Hepatocyte (in vitro differentiated cells): ENCODE results near the gene SHH. TPM values are rescaled to one million over a fixed set of nuclear protein-coding genes. Genes with fewer than 3 reads are reported as not detected.

Experiments
- DNase-seq: peaks from one replicate; pipeline ENCODE4 v3.0.0-alpha.2; 2016; ENCODE audit warnings: low spot score
- H2AFZ ChIP-seq: fragments of 200-600 bp; sonication (generic); 2 replicates; pipeline ENCODE4 v1.6.0; 2016; ENCODE audit warnings: antibody characterized with exemption, mild to moderate bottlenecking
- H3K27ac ChIP-seq: fragments of 200-600 bp; sonication (generic); 2 replicates; pipeline ENCODE4 v1.5.1; 2016; ENCODE audit warnings: mild to moderate bottlenecking
- H3K27me3 ChIP-seq: fragments of 200-600 bp; sonication (generic); 2 replicates; pipeline ENCODE4 v1.6.1; 2016
- H3K36me3 ChIP-seq: fragments of 200-600 bp; sonication (generic); replicated peaks from 2 replicates; pipeline ENCODE4 v1.5.1; 2016; ENCODE audit warnings: low read depth; ENCODE audit not compliant: insufficient read depth
- H3K4me1 ChIP-seq: fragments of 200-600 bp; sonication (generic); 2 replicates; pipeline ENCODE4 v1.5.1; 2016; ENCODE audit warnings: mild to moderate bottlenecking, moderate library complexity; ENCODE audit not compliant: insufficient read depth
- H3K4me2 ChIP-seq: fragments of 200-600 bp; sonication (generic); 2 replicates; pipeline ENCODE4 v1.6.0; 2016
- H3K4me3 ChIP-seq: fragments of 200-600 bp; sonication (generic); 2 replicates; pipeline ENCODE4 v1.5.1; 2016; ENCODE audit warnings: mild to moderate bottlenecking
- H3K79me2 ChIP-seq: fragments of 200-600 bp; sonication (generic); 2 replicates; pipeline ENCODE4 v1.6.0; 2017; ENCODE audit warnings: mild to moderate bottlenecking
- H3K9me2 ChIP-seq: fragments of 200-600 bp; sonication (generic); replicated peaks from 2 replicates; pipeline ENCODE4 v1.6.0; 2017; ENCODE audit warnings: mild to moderate bottlenecking; ENCODE audit not compliant: insufficient read depth
- H3K9me3 ChIP-seq: fragments of 200-600 bp; sonication (generic); 2 replicates; pipeline ENCODE4 v1.5.1; 2016; ENCODE audit warnings: low read depth, mild to moderate bottlenecking
- H4K20me1 ChIP-seq: fragments of 200-600 bp; sonication (generic); 2 replicates; pipeline ENCODE4 v1.6.0; 2016; ENCODE audit warnings: mild to moderate bottlenecking; ENCODE audit not compliant: insufficient read depth, poor library complexity, severe bottlenecking
- EZH2 ChIP-seq: fragments of 200-600 bp; sonication (generic); IDR thresholded peaks from 2 replicates; pipeline ENCODE4 v1.6.1; 2016; ENCODE audit warnings: antibody characterized with exemption, mild to moderate bottlenecking, borderline replicate concordance
- EZH2phosphoT487 ChIP-seq: fragments of 200-600 bp; sonication (generic); IDR thresholded peaks from one replicate; pipeline ENCODE4 v1.6.1; 2018; ENCODE audit warnings: antibody characterized with exemption, mild to moderate bottlenecking, low read depth, moderate library complexity; ENCODE audit not compliant: unreplicated experiment, severe bottlenecking
- whole genome bisulfite sequencing: methylation state at CpG from one replicate; pipeline ENCODE4 v1.1.6; 2016; ENCODE audit warnings: low lambda C conversion rate; ENCODE audit errors: missing lambda C conversion rate; 5-methylcytosine and 5-hydroxymethylcytosine counted together
- polyA plus RNA-seq: library from polyadenylated mRNA; unstranded; fragments of >200 nt; fragmentation: Nextera tagmentation; extraction: Ambion mirVana; gene quantifications from 2 replicates; pipeline ENCODE4 v1.2.1, GENCODE V29; 2016
- total RNA-seq: library from RNA; depleted of rRNA; stranded (reverse); fragments of >200 nt; gene quantifications from 2 replicates; pipeline ENCODE4 v1.2.3, GENCODE V29; 2014
- TF ChIP-seq, protein P1 (sequence below): fragments of 200-600 bp; sonication (generic); IDR thresholded peaks from 2 replicates; pipeline ENCODE4 v1.5.1; 2016; ENCODE audit warnings: antibody characterized with exemption, mild to moderate bottlenecking; ENCODE audit not compliant: poor library complexity

SHH gene
- total and polyA plus RNA-seq, 2 experiments from 2014 or later = 12.1 to 21.2 TPM

GRCh38 chr7:155821851-155822250 is 9.6 kb upstream of the SHH start:
- Histone ChIP-seq H3K9me2 (no peaks in the 10 kb centered on the region), H3K4me1 (no peaks in the 10 kb centered on the region), H3K4me3 (no peak overlapping the region), H2AFZ (no peak overlapping the region), H3K9me3 (no peaks in the 10 kb centered on the region), H3K79me2 (no peaks in the 10 kb centered on the region), H4K20me1 (no peaks in the 10 kb centered on the region), H3K27me3 (no peaks in the 10 kb centered on the region), H3K36me3 (no peaks in the 10 kb centered on the region), H3K27ac (no peak overlapping the region), H3K4me2 (no peak overlapping the region)
- no peak for DNase-seq
- 95% methylated on average over 11 of the region's 11 CpGs for WGBS
- TF ChIP-seq, protein P1, sequence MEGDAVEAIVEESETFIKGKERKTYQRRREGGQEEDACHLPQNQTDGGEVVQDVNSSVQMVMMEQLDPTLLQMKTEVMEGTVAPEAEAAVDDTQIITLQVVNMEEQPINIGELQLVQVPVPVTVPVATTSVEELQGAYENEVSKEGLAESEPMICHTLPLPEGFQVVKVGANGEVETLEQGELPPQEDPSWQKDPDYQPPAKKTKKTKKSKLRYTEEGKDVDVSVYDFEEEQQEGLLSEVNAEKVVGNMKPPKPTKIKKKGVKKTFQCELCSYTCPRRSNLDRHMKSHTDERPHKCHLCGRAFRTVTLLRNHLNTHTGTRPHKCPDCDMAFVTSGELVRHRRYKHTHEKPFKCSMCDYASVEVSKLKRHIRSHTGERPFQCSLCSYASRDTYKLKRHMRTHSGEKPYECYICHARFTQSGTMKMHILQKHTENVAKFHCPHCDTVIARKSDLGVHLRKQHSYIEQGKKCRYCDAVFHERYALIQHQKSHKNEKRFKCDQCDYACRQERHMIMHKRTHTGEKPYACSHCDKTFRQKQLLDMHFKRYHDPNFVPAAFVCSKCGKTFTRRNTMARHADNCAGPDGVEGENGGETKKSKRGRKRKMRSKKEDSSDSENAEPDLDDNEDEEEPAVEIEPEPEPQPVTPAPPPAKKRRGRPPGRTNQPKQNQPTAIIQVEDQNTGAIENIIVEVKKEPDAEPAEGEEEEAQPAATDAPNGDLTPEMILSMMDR = no peak
- TF ChIP-seq EZH2phosphoT487 (no peak), EZH2 (no peak)

DNA sequence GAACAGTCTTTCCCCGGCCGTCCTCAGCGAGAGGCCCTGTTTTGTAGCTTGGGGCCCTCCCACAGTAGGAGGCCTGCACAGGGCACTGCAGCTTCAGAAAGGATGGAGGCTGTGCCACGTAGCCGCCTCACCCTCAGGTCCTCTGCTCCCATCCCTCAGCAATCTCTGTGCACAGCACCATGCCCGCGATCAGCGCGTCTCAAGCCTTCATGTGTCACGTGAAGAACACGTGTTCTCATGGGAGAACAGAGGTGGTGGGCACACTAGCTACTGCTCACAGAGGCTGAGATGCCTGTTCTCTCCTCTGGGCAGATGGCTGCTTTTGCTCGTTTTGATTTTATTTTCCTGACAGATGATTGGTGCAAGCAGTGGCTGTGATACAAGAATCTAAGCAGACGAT is 8.5 kb upstream of the SHH start:
- no peak overlapping the region for H3K27ac ChIP-seq
- no peaks in the 10 kb centered on the region for H3K9me2 ChIP-seq
- no peak overlapping the region for H3K4me2 ChIP-seq
- DNase-seq = no peak
- H3K4me3 ChIP-seq = no peak overlapping the region
- no peaks in the 10 kb centered on the region for H3K36me3 ChIP-seq
- H3K79me2 ChIP-seq = no peaks in the 10 kb centered on the region
- H4K20me1 ChIP-seq = no peaks in the 10 kb centered on the region
- no peak overlapping the region for H2AFZ ChIP-seq
- TF ChIP-seq EZH2 = no peak
- H3K9me3 ChIP-seq = no peaks in the 10 kb centered on the region
- no peaks in the 10 kb centered on the region for H3K4me1 ChIP-seq
- 85% methylated on average over 13 of the region's 13 CpGs for WGBS
- H3K27me3 ChIP-seq = peaks cover 3% of the 10 kb centered on the region

GRCh38 chr7:155820246-155820645 is 8.0 kb upstream of the SHH start:
- peaks cover 7% of the 10 kb centered on the region for H3K27me3 ChIP-seq
- no peaks in the 10 kb centered on the region for H3K9me2 ChIP-seq
- H3K79me2 ChIP-seq = no peaks in the 10 kb centered on the region
- H3K4me1 ChIP-seq = no peaks in the 10 kb centered on the region
- no peak overlapping the region for H3K4me2 ChIP-seq
- H4K20me1 ChIP-seq = no peaks in the 10 kb centered on the region
- H3K4me3 ChIP-seq = no peak overlapping the region
- DNase-seq = no peak
- no peaks in the 10 kb centered on the region for H3K9me3 ChIP-seq
- no peak overlapping the region for H2AFZ ChIP-seq
- H3K27ac ChIP-seq = no peak overlapping the region
- no peaks in the 10 kb centered on the region for H3K36me3 ChIP-seq
- TF ChIP-seq EZH2 = no peak
- TF ChIP-seq, protein P1 = no peak
- no peak for TF ChIP-seq EZH2phosphoT487
- WGBS = 89% methylated on average over 18 of the region's 18 CpGs

- H3K36me3 ChIP-seq = no peaks in the 10 kb centered on the region
- H4K20me1 ChIP-seq = no peaks in the 10 kb centered on the region
- DNase-seq = no peak
- TF ChIP-seq EZH2 (no peak), EZH2phosphoT487 (no peak)
- TF ChIP-seq, protein P1 = no peak
- H3K27ac ChIP-seq = no peak overlapping the region
- no peak overlapping the region for H3K4me3 ChIP-seq
- no peaks in the 10 kb centered on the region for H3K9me2 ChIP-seq
- no peak overlapping the region for H2AFZ ChIP-seq
- no peak overlapping the region for H3K4me2 ChIP-seq
- H3K9me3 ChIP-seq = no peaks in the 10 kb centered on the region
- no peaks in the 10 kb centered on the region for H3K4me1 ChIP-seq
- 90% methylated on average over 12 of the region's 12 CpGs for WGBS
- peaks cover 14% of the 10 kb centered on the region for H3K27me3 ChIP-seq
- H3K79me2 ChIP-seq = no peaks in the 10 kb centered on the region
Observed at GRCh38 chr7:155819186-155819585, 6.9 kb upstream of the SHH start.
